Adrenal gland (tissue), 12 donors: Measurements from ENCODE around the gene TBC1D26. TPM values are rescaled to one million over a fixed set of nuclear protein-coding genes. Genes with fewer than 3 reads are reported as not detected.
"Not testable (repeated sequence)": the region's sequence is repeated elsewhere in the genome, so short reads cannot be mapped to it uniquely, and the experiment has no call there.

Source experiments
- DNase-seq, 7 donors: peaks; one replicate each; pipeline ENCODE4 v3.0.0-alpha.2; 2019 to 2020
- H3K27ac ChIP-seq, 5 donors: fragments of 200-600 bp; sonication (generic) in 4 of 5; 1 replicate in 3 of 5; 2 replicates in 2 of 5; pipeline versions ENCODE4 v1.5.1 to v1.8.0; 2016 to 2020; ENCODE audit warnings: mild to moderate bottlenecking in 1 of 5
- H3K27me3 ChIP-seq: fragments of 200-600 bp; 2 replicates; pipeline ENCODE4 v1.8.0; 2021
- H3K36me3 ChIP-seq, 2 donors: fragments of 200-600 bp; replicated peaks in 1 of 2; 1 replicate in 1 of 2; 2 replicates in 1 of 2; pipeline versions ENCODE4 v1.5.1 to v1.8.0; 2018 to 2022
- H3K4me1 ChIP-seq, 2 donors: fragments of 200-600 bp; replicated peaks in 1 of 2; 1 replicate in 1 of 2; 2 replicates in 1 of 2; pipeline versions ENCODE4 v1.5.1 to v1.8.0; 2018 to 2021
- H3K4me3 ChIP-seq, 4 donors: fragments of 200-600 bp; sonication (generic) in 3 of 4; one replicate each; pipeline ENCODE4 v1.5.1; 2016 to 2018
- H3K9me3 ChIP-seq, 3 donors: fragments of 200-600 bp; sonication (generic) in 1 of 3; replicated peaks in 1 of 3; 1 replicate in 2 of 3; 2 replicates in 1 of 3; pipeline versions ENCODE4 v1.5.1 to v1.8.0; 2016 to 2021
- CTCF ChIP-seq, 6 experiments: fragments of 450-650 bp in 4 of 6; fragments of 200-600 bp in 2 of 6; sonication (generic) in 1 of 6; IDR thresholded peaks; 1 replicate in 5 of 6; 2 replicates in 1 of 6; pipeline versions ENCODE4 v1.5.1 to v1.8.0; 2016 to 2021; ENCODE audit warnings: antibody characterized with exemption in 6 of 6, mild to moderate bottlenecking in 2 of 6, moderate library complexity in 1 of 6
- POLR2A ChIP-seq, 2 donors: fragments of 450-650 bp; IDR thresholded peaks; one replicate each; pipeline ENCODE4 v1.6.1; 2017; ENCODE audit warnings: antibody characterized with exemption in 2 of 2, mild to moderate bottlenecking in 2 of 2, moderate library complexity in 1 of 2
- WGBS, 4 donors: extraction: QIAGEN DNeasy Blood & Tissue Kit in 2 of 4; methylation state at CpG; one replicate each; pipeline versions ENCODE4 v1.1.5 to v1.1.7; 2013 to 2017; 5-methylcytosine and 5-hydroxymethylcytosine counted together
- intact Hi-C, 2 donors: fragments of 100-400 bp; cut with DNase I; formaldehyde crosslinking; loops; one replicate each; pipeline versions ENCODE4 v1.14.1 to v1.15.0; 2022 to 2023
- polyA plus RNA-seq, 3 donors: library from polyadenylated mRNA; stranded (reverse); fragments of 200-250 nt in 2 of 3; fragments of 350-450 nt in 1 of 3; fragmentation: Illumina TruSeq in 1 of 3; extraction: RNeasy Lipid Tissue Mini Kit (QIAGEN cat#74804) in 1 of 3; gene quantifications; one replicate each; pipeline ENCODE4 v1.2.3, GENCODE V29; 2013 to 2014
- total RNA-seq, 9 donors: library from RNA; depleted of rRNA in 4 of 9; stranded (reverse); fragments of >200 nt in 4 of 9; fragments of 120-200 nt in 1 of 9; fragmentation: NEBNext Ultra II Directional in 1 of 9; extraction: Animal tissue kit (Norgen Biotek cat#: 25700) in 1 of 9; gene quantifications; one replicate each; pipeline versions ENCODE4 v1.1.0 to v1.2.4, GENCODE V29; 2013 to 2023
- donor health status: healthy with polysubstance abuse.
- donor health status: Bipolar disorder and iron deficiency.
- donor health status: DM: yes; HTN: yes; CAD: no.
- donor health status: DM: no; HTN: no; CAD: no.
- donor health status: DM: no; HTN: no; CAD: no.
- donor health status: DM: yes; HTN: yes; CAD: no.

TBC1D26 gene
- total and polyA plus RNA-seq, 12 donors, result 0.44 to 0.54 (median 0.48) TPM; not detected in 9

- intact Hi-C loops, H3K4me3 ChIP-seq, H3K36me3 ChIP-seq, DNase-seq, H3K4me1 ChIP-seq, H3K27ac ChIP-seq, H3K9me3 ChIP-seq, H3K27me3 ChIP-seq: not testable (repeated sequence)
- 88 to 100% (median 94%) methylated on average over 3 of the region's 3 CpGs for WGBS, 4 donors
These were observed 23.2 kb upstream of the TBC1D26 start for GRCh38 chr17:15708879-15709278.

GRCh38 chr17:15716601-15717563 lies 15.2 kb upstream of the TBC1D26 start:
- H3K9me3 ChIP-seq, result peaks cover 0 to 19% (median 0%) of the 10 kb centered on the region in 3 donors
- H3K27ac ChIP-seq, H3K27me3 ChIP-seq, H3K4me3 ChIP-seq, H3K4me1 ChIP-seq, DNase-seq, H3K36me3 ChIP-seq, intact Hi-C loops: not testable (repeated sequence)
- 96 to 97% (median 96%) methylated on average over 9 to 11 of the region's 11 CpGs for WGBS, 4 donors

- H3K9me3 ChIP-seq, DNase-seq, intact Hi-C loops, H3K27me3 ChIP-seq, H3K4me3 ChIP-seq, H3K27ac ChIP-seq, H3K36me3 ChIP-seq, H3K4me1 ChIP-seq: not testable (repeated sequence)
- WGBS, 4 donors, result 79 to 95% (median 80%) methylated on average over 1 to 14 of the region's 14 CpGs; no CpG with 5 or more reads in 1 of the 4 donors
These were observed 1.5 kb upstream of the TBC1D26 start for GRCh38 chr17:15730535-15730934.

GRCh38 chr17:15733174-15733789 lies 1.2 kb downstream of the TBC1D26 start:
- H3K4me3 ChIP-seq, H3K27me3 ChIP-seq, H3K4me1 ChIP-seq, H3K36me3 ChIP-seq, H3K27ac ChIP-seq, intact Hi-C loops, DNase-seq, H3K9me3 ChIP-seq: not testable (repeated sequence)
- 82 to 92% (median 86%) methylated on average over 6 to 8 of the region's 10 CpGs for WGBS, 4 donors

- H3K27ac ChIP-seq, H3K4me3 ChIP-seq, H3K9me3 ChIP-seq, H3K4me1 ChIP-seq, intact Hi-C loops, DNase-seq, H3K36me3 ChIP-seq, H3K27me3 ChIP-seq: not testable (repeated sequence)
- WGBS, 4 donors, result 76 to 86% (median 80%) methylated on average over 3 to 5 of the region's 5 CpGs
These were observed 4.5 kb downstream of the TBC1D26 start for GRCh38 chr17:15736578-15736977.

GRCh38 chr17:15738066-15738465 lies 6.0 kb downstream of the TBC1D26 start:
- no peaks in the 10 kb centered on the region for H3K4me1 ChIP-seq
- no peak for DNase-seq
- intact Hi-C loops, result no loop called here
- H3K36me3 ChIP-seq, result no peaks in the 10 kb centered on the region
- H3K4me3 ChIP-seq, result no peak overlapping the region
- TF ChIP-seq CTCF (IDR thresholded peaks at IDR 0.05), result no peak
- no peak for TF ChIP-seq POLR2A (IDR thresholded peaks at IDR 0.05)
- H3K27me3 ChIP-seq, result no peaks in the 10 kb centered on the region
- 90 to 93% (median 91%) methylated on average over 10 of the region's 10 CpGs for WGBS, 4 donors
- H3K9me3 ChIP-seq, result no peaks in the 10 kb centered on the region
- no peak overlapping the region for H3K27ac ChIP-seq

- 84 to 88% (median 85%) methylated on average over 8 to 10 of the region's 11 CpGs for WGBS, 4 donors
These were observed 7.2 kb downstream of the TBC1D26 start for GRCh38 chr17:15739259-15739658.

GRCh38 chr17:15740041-15740440 lies 8.0 kb downstream of the TBC1D26 start:
- DNase-seq, H3K9me3 ChIP-seq, H3K27ac ChIP-seq, H3K4me1 ChIP-seq, intact Hi-C loops, H3K27me3 ChIP-seq, H3K4me3 ChIP-seq, H3K36me3 ChIP-seq: not testable (repeated sequence)
- 66 to 80% (median 66%) methylated on average over 4 to 8 of the region's 8 CpGs for WGBS, 4 donors

More at GRCh38 chr17:15739259-15739658, 7.2 kb downstream of the TBC1D26 start:
- H3K9me3 ChIP-seq, intact Hi-C loops, H3K36me3 ChIP-seq, H3K27ac ChIP-seq, H3K4me3 ChIP-seq, H3K27me3 ChIP-seq, H3K4me1 ChIP-seq, DNase-seq: not testable (repeated sequence)
